ENCODE results near the gene ADSS2.

Gene ADSS2

DNA sequence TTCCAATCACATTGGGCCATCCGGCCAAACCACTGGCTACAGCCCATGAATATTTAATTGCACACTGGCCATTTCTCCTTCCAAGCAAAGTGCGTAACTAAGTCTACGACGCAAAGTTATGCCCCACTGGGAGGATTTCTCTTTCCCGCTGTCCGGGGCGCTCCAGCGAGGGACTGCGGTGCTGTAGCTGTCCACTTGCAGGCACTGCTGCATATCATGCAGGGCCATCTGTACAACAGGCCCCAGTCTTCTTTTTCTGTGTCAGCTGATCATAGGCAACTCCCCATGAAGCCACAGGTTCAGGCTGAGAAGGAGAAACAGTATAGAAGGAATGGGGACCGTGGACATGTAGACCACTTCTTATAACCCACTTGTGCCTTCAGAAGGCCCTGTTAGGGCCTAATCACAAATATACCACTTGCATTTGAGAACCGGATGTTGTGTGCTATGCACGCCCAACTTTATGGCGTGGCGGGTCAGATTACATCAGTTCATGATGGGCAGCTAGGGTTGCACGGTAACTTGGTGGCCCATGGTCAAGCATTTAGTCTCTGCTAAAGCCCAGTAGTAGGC, 58.0 kb downstream of the ADSS2 start:
- TF ChIP-seq, protein P1, sequence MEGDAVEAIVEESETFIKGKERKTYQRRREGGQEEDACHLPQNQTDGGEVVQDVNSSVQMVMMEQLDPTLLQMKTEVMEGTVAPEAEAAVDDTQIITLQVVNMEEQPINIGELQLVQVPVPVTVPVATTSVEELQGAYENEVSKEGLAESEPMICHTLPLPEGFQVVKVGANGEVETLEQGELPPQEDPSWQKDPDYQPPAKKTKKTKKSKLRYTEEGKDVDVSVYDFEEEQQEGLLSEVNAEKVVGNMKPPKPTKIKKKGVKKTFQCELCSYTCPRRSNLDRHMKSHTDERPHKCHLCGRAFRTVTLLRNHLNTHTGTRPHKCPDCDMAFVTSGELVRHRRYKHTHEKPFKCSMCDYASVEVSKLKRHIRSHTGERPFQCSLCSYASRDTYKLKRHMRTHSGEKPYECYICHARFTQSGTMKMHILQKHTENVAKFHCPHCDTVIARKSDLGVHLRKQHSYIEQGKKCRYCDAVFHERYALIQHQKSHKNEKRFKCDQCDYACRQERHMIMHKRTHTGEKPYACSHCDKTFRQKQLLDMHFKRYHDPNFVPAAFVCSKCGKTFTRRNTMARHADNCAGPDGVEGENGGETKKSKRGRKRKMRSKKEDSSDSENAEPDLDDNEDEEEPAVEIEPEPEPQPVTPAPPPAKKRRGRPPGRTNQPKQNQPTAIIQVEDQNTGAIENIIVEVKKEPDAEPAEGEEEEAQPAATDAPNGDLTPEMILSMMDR (IDR thresholded peaks at IDR 0.05; ENCODE audit: unreplicated experiment in 3 of 3), result no peak
- no peaks in the 10 kb centered on the region for H3K27me3 Mint-ChIP-seq (ENCODE audit: low read depth)
- no peak overlapping the region for H3K4me3 Mint-ChIP-seq

DNA sequence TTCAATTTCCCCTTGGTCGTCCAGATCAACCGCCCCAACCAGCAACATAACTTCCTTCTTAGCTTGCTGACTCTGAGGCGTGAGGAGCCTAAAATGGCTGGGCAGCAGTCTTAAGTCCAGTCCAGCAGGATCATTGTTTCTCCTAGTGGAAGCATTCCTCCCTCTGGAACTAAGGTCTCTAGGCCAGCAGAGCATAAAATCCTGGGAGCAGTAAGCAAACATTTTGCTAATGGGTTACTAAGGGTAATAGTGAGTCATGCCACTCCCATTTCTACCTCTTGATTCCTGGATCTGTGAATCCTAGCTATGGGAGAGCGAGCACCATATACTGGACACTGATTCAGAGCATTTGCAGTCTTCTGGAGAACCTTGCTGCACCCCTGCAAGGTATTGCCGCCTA, 59.9 kb downstream of the ADSS2 start:
- Mint-ChIP-seq H3K36me3 (ENCODE audit: low read depth) (peaks cover 2% of the 10 kb centered on the region), H3K4me3 (no peak overlapping the region), H3K27ac (peak overlapping the region; percentile 38 to 96 (median 89)), H3K27me3 (ENCODE audit: low read depth) (no peaks in the 10 kb centered on the region), H3K4me1 (no peaks in the 10 kb centered on the region), H3K9me3 (peaks cover 3% of the 10 kb centered on the region)
- TF ChIP-seq, protein P1 (IDR thresholded peaks at IDR 0.05; ENCODE audit: unreplicated experiment in 3 of 3), result no peak

More for the DNA sequence above, 58.0 kb downstream of the ADSS2 start:
- H3K9me3 Mint-ChIP-seq, result peaks cover 3% of the 10 kb centered on the region
- no peak overlapping the region for H3K27ac Mint-ChIP-seq
- no peaks in the 10 kb centered on the region for H3K4me1 Mint-ChIP-seq
- peaks cover 6% of the 10 kb centered on the region for H3K36me3 Mint-ChIP-seq (ENCODE audit: low read depth)

DNA sequence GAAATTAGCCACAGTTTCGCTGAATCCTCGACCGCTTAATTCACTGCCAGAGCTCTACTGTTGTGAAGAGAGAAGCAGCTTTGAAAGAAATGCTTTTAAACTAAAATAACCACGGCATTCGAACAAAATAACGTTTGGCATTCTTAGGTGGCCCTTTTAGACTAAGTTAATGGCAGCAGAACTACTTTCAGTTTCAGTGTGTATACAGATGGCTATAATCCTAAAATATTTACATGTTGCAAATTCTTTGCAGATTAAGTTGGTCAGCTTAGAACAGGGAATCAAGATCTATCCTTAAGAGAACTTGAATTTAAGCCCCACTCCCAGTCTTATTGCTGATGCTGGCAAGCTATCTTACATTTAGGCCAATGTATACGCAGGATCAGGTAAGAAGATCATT, 62.7 kb downstream of the ADSS2 start:
- Mint-ChIP-seq H3K27ac (no peak overlapping the region), H3K9me3 (peaks cover 3% of the 10 kb centered on the region), H3K4me3 (no peak overlapping the region), H3K4me1 (no peaks in the 10 kb centered on the region), H3K27me3 (ENCODE audit: low read depth) (no peaks in the 10 kb centered on the region), H3K36me3 (ENCODE audit: low read depth) (no peaks in the 10 kb centered on the region)
- TF ChIP-seq, protein P1 (IDR thresholded peaks at IDR 0.05; ENCODE audit: unreplicated experiment in 3 of 3), result no peak

DNA sequence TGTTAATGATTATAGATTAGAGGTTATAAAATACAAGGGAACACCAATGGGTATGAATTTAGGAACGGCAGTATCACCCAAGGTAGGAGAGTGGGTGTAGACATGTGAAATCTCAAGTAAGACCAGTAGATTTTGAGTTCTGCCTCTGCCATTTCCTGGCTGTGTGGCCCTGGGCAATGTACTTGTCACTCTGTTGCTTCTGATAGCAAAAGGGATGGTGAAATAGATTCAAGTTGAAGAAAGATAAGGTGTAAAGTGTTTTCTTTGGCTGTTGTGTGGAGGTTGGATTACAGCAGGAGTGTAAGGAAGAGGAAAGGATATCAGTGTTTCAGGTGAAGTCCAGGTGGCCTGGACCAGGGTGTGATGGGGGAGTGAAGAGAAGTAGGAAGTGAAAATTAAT, 64.3 kb downstream of the ADSS2 start:
- TF ChIP-seq, protein P1 (IDR thresholded peaks at IDR 0.05; ENCODE audit: unreplicated experiment in 3 of 3), result no peak
- H3K36me3 Mint-ChIP-seq (ENCODE audit: low read depth), result no peaks in the 10 kb centered on the region
- H3K4me3 Mint-ChIP-seq, result no peak overlapping the region
- no peaks in the 10 kb centered on the region for H3K4me1 Mint-ChIP-seq
- no peak overlapping the region for H3K27ac Mint-ChIP-seq
- H3K9me3 Mint-ChIP-seq, result peaks cover 3% of the 10 kb centered on the region
- H3K27me3 Mint-ChIP-seq (ENCODE audit: low read depth), result no peaks in the 10 kb centered on the region

DNA sequence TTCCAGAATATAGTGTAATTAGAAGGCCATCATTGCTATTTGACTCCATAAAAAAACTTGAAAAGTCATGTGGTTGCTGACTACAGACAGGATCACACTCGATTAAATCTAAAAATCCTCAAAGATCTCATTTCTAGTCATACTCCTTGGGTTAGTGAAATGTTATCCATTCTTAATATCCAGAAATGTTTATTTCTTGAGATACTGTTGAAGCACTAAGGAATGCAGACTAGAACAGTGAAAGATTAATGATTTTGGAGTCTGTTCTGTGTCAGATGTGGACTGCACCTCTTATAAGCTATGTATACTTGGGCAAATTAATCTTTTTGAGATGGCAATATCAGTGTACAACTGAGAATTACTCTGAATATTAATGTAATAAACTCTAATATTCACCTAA, 65.1 kb downstream of the ADSS2 start:
- H3K9me3 Mint-ChIP-seq, result no peaks in the 10 kb centered on the region
- no peaks in the 10 kb centered on the region for H3K27me3 Mint-ChIP-seq (ENCODE audit: low read depth)
- TF ChIP-seq, protein P1 (IDR thresholded peaks at IDR 0.05; ENCODE audit: unreplicated experiment in 3 of 3), result no peak
- no peaks in the 10 kb centered on the region for H3K36me3 Mint-ChIP-seq (ENCODE audit: low read depth)
- no peaks in the 10 kb centered on the region for H3K4me1 Mint-ChIP-seq
- no peak overlapping the region for H3K27ac Mint-ChIP-seq
- H3K4me3 Mint-ChIP-seq, result no peak overlapping the region

DNA sequence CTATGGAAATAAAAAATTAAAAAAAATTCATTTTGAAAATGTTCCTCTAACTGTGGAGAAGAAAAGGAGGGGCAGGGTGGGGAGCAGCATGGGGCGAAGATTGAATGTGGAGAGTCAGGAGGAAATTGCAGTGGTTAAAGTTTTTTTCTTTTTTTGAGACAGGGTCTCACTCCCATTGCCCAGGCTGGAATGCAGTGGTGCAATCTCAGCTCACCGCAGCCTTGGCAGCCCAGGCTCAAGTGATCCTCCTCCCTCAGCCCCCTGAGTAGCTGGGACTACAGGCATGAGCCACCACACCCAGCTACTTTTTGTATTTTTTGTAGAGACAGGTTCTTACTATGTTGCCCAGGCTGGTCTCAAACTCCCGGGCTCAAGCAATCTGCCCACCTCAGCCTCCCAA, 67.6 kb downstream of the ADSS2 start:
- Mint-ChIP-seq H3K27me3 (ENCODE audit: low read depth) (no peaks in the 10 kb centered on the region), H3K9me3 (no peaks in the 10 kb centered on the region), H3K4me1 (no peaks in the 10 kb centered on the region), H3K36me3 (ENCODE audit: low read depth) (no peaks in the 10 kb centered on the region), H3K27ac (no peak overlapping the region), H3K4me3 (no peak overlapping the region)
- TF ChIP-seq, protein P1 (IDR thresholded peaks at IDR 0.05; ENCODE audit: unreplicated experiment in 3 of 3), result no peak
